OCI-LY1 (cell line): ENCODE data around the gene RAPGEF5.

Experiments
- H2AFZ ChIP-seq: fragments of 200-600 bp; sonication (generic), shearing (Covaris generic); 2 replicates; pipeline ENCODE4 v1.6.0; 2014; ENCODE audit warnings: antibody characterized with exemption, mild to moderate bottlenecking, low read length
- H3F3A ChIP-seq: fragments of 200-600 bp; sonication (generic), shearing (Covaris generic); 2 replicates; pipeline ENCODE4 v1.6.0; 2014; ENCODE audit warnings: mild to moderate bottlenecking, antibody characterized with exemption, low read length, moderate library complexity; ENCODE audit not compliant: insufficient read depth
- H3K27ac ChIP-seq: fragments of 200-600 bp; sonication (generic); 2 replicates; pipeline ENCODE4 v1.5.1; 2014; ENCODE audit warnings: low read length, mixed run types, mild to moderate bottlenecking, low read depth; ENCODE audit not compliant: poor library complexity, severe bottlenecking
- H3K27me3 ChIP-seq: fragments of 200-600 bp; sonication (generic); 2 replicates; pipeline ENCODE4 v1.6.0; 2014; ENCODE audit warnings: antibody characterized with exemption, mild to moderate bottlenecking, low read length, moderate library complexity; ENCODE audit not compliant: insufficient read depth
- H3K36me3 ChIP-seq: fragments of 200-600 bp; sonication (generic); 2 replicates; pipeline ENCODE4 v1.6.1; 2014; ENCODE audit warnings: mild to moderate bottlenecking, antibody characterized with exemption, low read length, moderate library complexity, mixed read lengths; ENCODE audit not compliant: insufficient read depth
- H3K4me1 ChIP-seq: fragments of 200-600 bp; sonication (generic); 2 replicates; pipeline ENCODE4 v1.5.1; 2014; ENCODE audit warnings: mild to moderate bottlenecking, low read length, moderate library complexity; ENCODE audit not compliant: insufficient read depth, severe bottlenecking
- H3K4me2 ChIP-seq: fragments of 200-600 bp; sonication (generic), shearing (Covaris generic); 2 replicates; pipeline ENCODE4 v1.6.1; 2014; ENCODE audit warnings: low read length
- H3K4me3 ChIP-seq: fragments of 200-600 bp; sonication (generic); 2 replicates; pipeline ENCODE4 v1.5.1; 2014; ENCODE audit warnings: low read length, low read depth, mild to moderate bottlenecking, mixed read lengths; ENCODE audit not compliant: poor library complexity, severe bottlenecking
- H3K79me2 ChIP-seq: fragments of 200-600 bp; shearing (Covaris generic); 2 replicates; pipeline ENCODE4 v1.6.1; 2016; ENCODE audit warnings: mixed run types, low read length, mixed read lengths; ENCODE audit not compliant: insufficient read depth
- H3K9ac ChIP-seq: fragments of 200-600 bp; sonication (generic), shearing (Covaris generic); 2 replicates; pipeline ENCODE4 v1.6.1; 2014; ENCODE audit warnings: mild to moderate bottlenecking, low read length, mixed read lengths
- H3K9me2 ChIP-seq: fragments of 200-600 bp; sonication (generic), shearing (Covaris generic); 2 replicates; pipeline ENCODE4 v1.6.1; 2014; ENCODE audit warnings: low read depth, mild to moderate bottlenecking, low read length, mixed read lengths
- H3K9me3 ChIP-seq: fragments of 200-600 bp; shearing (Covaris generic); 2 replicates; pipeline ENCODE4 v1.6.1; 2014; ENCODE audit warnings: low read length, mixed read lengths
- H4K20me1 ChIP-seq: fragments of 200-600 bp; sonication (generic), shearing (Covaris generic); 2 replicates; pipeline ENCODE4 v1.6.0; 2016; ENCODE audit warnings: mild to moderate bottlenecking, low read length; ENCODE audit not compliant: insufficient read depth
- CTCF ChIP-seq: fragments of 200-600 bp; sonication (generic), shearing (Covaris generic); IDR thresholded peaks from 2 replicates; pipeline ENCODE4 v1.5.1; 2017; ENCODE audit warnings: mild to moderate bottlenecking, antibody characterized with exemption, low read length, moderate library complexity, mixed read lengths
- EZH2 ChIP-seq: fragments of 200-600 bp; sonication (generic), shearing (Covaris generic); IDR thresholded peaks from 2 replicates; pipeline ENCODE4 v1.8.0; 2017; ENCODE audit warnings: borderline replicate concordance, mixed run types, mild to moderate bottlenecking, antibody characterized with exemption, low read length, moderate library complexity, mixed read lengths

Gene RAPGEF5

GRCh38 chr7:22176791-22177412 is 180.1 kb downstream of the RAPGEF5 start:
- Histone ChIP-seq H3K4me3 (no peak overlapping the region), H3K79me2 (no peaks in the 10 kb centered on the region), H3K36me3 (peaks cover 39% of the 10 kb centered on the region), H3F3A (no peaks in the 10 kb centered on the region), H3K9ac (no peak overlapping the region), H3K27me3 (no peaks in the 10 kb centered on the region), H3K27ac (no peak overlapping the region), H3K4me1 (peaks cover 5% of the 10 kb centered on the region), H3K9me2 (no peaks in the 10 kb centered on the region), H4K20me1 (no peaks in the 10 kb centered on the region), H3K4me2 (no peak overlapping the region), H3K9me3 (0 out of 2 replicates have a peak, but pooled peaks cover 5% of the 10 kb centered on the region), H2AFZ (no peak overlapping the region)
- TF ChIP-seq CTCF: no peak
- TF ChIP-seq EZH2: no peak

GRCh38 chr7:22174574-22174953 is 182.4 kb downstream of the RAPGEF5 start:
- no peak overlapping the region for H3K4me2 ChIP-seq
- no peak overlapping the region for H3K9ac ChIP-seq

GRCh38 chr7:22173685-22174573 is 183.0 kb downstream of the RAPGEF5 start:
- no peaks in the 10 kb centered on the region for H3K9me2 ChIP-seq
- H3K27ac ChIP-seq: no peak overlapping the region
- H3K4me3 ChIP-seq: no peak overlapping the region
- no peaks in the 10 kb centered on the region for H3K9me3 ChIP-seq
- H3K4me1 ChIP-seq: peaks cover 5% of the 10 kb centered on the region
- peaks cover 19% of the 10 kb centered on the region for H3K36me3 ChIP-seq
- no peak overlapping the region for H3K9ac ChIP-seq
- H3K4me2 ChIP-seq: no peak overlapping the region
- no peaks in the 10 kb centered on the region for H4K20me1 ChIP-seq
- H3K27me3 ChIP-seq: no peaks in the 10 kb centered on the region
- no peak overlapping the region for H2AFZ ChIP-seq
- TF ChIP-seq EZH2: no peak
- no peak for TF ChIP-seq CTCF
- H3F3A ChIP-seq: no peaks in the 10 kb centered on the region
- H3K79me2 ChIP-seq: no peaks in the 10 kb centered on the region

More at GRCh38 chr7:22174574-22174953, 182.4 kb downstream of the RAPGEF5 start:
- peaks cover 22% of the 10 kb centered on the region for H3K36me3 ChIP-seq
- peaks cover 5% of the 10 kb centered on the region for H3K4me1 ChIP-seq
- H3K79me2 ChIP-seq: no peaks in the 10 kb centered on the region
- H3K9me3 ChIP-seq: no peaks in the 10 kb centered on the region
- H4K20me1 ChIP-seq: no peaks in the 10 kb centered on the region
- TF ChIP-seq CTCF: no peak
- no peak for TF ChIP-seq EZH2
- no peaks in the 10 kb centered on the region for H3K27me3 ChIP-seq
- no peak overlapping the region for H3K4me3 ChIP-seq
- no peaks in the 10 kb centered on the region for H3F3A ChIP-seq
- H3K9me2 ChIP-seq: no peaks in the 10 kb centered on the region
- H3K27ac ChIP-seq: no peak overlapping the region
- H2AFZ ChIP-seq: no peak overlapping the region
